GM21423 (cell line): ENCODE measurements around the gene RAB34.

Experiments used
- ATAC-seq: cut with Tn5 transposase; IDR thresholded peaks from one replicate; pipeline ENCODE4 v1.9.1; 2021; ENCODE audit warnings: mild to moderate bottlenecking, moderate library complexity; ENCODE audit not compliant: unreplicated experiment

The RAB34 gene

DNA sequence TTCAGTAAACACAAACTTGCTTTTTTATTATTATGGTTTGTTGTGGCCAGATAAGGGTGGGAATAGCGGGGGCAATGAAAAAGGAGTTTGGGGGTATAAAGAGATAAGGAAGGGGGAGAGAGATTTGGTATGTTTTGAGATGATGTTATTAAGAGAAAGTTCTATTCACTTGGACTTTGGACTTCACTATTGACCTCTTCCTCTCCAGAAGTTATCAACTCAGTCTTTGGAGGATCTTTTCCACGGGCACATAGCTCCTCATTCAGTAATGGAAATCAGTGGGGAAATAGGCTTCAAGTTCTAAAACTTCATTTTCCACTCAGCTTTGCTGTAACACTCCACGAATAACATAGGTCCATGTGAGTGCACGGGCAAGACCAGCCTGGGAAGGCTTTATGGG lies 29.2 kb downstream of the RAB34 start:
- no peak for ATAC-seq

DNA sequence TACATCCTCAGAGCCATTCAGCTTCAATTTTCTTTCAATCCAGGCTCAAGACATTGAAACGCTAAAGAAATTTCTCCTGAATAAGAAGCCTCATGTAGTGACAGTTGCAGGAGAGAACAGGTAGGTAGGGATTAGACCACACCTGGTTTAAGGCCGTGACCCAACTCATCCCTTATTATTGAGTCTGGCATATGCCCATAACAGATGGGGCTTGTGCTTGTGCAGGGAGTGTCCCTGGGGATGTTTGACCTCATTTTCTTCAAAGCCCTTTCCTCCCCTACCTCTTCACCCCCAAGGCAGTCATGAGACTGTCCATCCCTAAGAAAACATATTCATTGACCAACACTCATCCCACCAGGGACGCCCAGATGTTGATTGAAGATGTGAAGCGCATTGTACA lies 31.4 kb downstream of the RAB34 start:
- no peak for ATAC-seq

DNA sequence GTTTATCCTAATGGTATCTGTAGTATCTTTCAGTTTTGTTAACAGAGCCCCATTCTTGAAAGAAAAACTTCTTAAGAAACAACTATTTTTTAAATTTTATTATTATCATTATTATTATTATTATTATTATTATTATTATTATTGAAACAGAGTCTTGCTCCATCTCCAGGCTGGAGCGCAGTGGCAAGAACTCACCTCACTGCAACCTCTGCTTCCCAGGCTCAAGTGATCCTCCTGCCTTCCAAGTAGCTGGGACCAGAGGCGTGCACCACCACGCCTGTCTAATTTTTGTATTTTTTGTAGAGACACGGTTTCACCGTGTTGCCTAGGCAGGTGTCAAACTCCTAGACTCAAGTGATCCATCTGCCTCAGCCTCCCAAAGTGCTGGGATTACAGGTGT lies 32.3 kb downstream of the RAB34 start:
- ATAC-seq, result no peak

- no peak for ATAC-seq
Measured at GRCh38 chr17:28684963-28685362, 32.7 kb downstream of the RAB34 start.

DNA sequence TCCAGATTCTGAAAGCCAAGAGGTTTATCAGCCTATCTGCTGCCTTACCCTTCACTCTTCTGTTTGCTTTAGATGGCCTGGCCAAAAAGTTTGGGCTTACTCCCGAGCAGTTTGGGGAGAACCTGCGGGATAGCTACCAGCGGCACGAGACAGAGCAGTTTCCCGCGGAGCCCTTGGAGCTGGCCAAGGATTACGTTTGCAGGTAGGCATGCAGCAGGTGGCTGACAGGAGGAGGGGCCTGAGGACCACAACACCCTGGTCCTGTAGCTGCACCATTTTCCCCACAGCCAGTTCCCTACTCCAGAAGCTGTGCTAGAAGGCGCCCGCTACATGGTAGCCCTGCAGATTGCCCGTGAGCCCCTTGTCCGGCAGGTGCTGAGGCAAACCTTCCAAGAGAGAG lies 35.0 kb downstream of the RAB34 start:
- ATAC-seq, result no peak

DNA sequence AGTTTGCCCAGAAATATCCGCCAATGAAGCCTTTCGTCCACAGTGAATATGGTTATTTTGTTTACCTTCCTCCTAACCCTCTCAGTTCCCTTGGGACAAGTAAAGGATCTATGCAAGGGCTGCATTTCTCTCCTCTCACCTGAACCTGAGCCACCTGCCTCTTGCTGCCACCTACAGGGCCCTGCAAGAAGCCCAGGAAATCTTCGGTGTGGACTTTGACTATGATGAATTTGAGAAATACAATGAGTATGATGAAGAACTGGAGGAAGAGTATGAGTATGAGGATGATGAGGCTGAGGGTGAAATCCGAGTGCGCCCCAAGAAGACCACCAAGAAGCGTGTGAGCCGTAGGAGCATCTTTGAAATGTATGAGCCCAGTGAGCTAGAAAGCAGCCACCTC lies 41.7 kb downstream of the RAB34 start:
- no peak for ATAC-seq

- no peak for ATAC-seq
Measured at GRCh38 chr17:28675490-28675889, 42.2 kb downstream of the RAB34 start.

DNA sequence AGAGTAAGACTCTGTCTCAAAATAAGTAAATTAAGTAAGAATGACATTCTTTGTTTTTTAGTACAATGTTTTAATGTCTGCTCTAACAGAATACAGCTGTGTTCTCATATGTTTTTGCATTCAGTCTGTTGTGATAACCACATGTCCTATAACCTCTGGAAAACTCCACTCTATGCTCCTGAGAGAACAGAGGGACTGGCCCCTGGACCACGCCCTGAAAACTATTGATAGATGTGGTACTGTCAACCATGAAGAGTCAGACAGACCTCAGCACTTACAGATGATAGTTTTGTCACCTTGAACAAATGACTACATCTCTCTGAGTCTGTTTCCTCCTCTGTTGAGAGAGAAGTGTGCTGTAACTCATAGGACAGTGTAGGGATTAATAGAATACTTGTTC lies 47.8 kb downstream of the RAB34 start:
- ATAC-seq, result no peak

DNA sequence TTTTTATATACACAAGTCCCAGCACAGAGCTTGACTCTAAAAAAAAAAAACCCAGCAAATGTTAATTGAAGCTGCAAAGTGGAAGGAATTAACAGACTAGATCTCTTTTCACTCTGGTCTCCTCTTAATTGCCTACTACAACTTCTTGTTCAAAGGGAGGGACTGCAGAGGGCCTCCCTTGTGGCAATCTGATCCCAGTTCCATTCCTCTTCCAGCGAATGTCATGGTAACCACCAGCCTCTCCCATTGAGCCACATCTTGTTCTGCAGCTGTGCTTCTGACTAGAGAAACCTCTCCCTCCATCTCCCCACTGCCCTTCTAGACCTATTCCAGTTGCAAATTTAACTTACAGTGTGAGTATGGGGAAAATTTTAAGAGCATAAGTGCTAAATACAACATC lies 49.8 kb downstream of the RAB34 start:
- ATAC-seq, result no peak

DNA sequence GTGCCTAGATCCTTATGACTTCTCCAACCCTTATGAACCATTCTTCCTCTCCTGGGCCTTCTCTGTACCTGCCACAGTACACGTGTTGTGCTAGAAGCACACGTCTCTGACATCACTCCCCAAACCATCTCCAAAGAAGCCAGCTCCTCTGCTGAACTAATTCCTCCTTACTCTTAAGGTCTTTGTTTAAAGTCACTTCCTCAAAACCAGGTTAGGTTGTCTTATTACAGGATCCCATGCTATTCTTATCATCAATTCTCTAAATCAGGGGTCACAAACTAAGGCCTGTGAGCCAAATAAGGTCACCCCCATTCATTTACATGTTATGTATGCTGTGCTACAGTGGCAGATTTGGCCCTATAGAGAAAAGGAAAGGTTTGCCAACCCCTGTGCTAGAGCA lies 51.7 kb downstream of the RAB34 start:
- ATAC-seq, result no peak
